T-helper 2 cell treated with Interferon-gamma antibody and Interleukin-4, amounts not matched to agents 5 μg/mL and 100 μg/mL, for 36 hours (primary cell): ENCODE measurements around the gene ZNF48.
A peak's percentile ranks its signal among the peaks of the same experiment; 100 is the strongest.

Experiments
- DNase-seq: peaks from one replicate; pipeline ENCODE4 v3.0.0; 2021; ENCODE audit warnings: low spot score
- H3K27ac Mint-ChIP-seq: one replicate; pipeline ENCODE4 v1.8.0; 2021; ENCODE audit warnings: mild to moderate bottlenecking, mixed read lengths
- H3K27me3 Mint-ChIP-seq: one replicate; pipeline ENCODE4 v1.8.0; 2021; ENCODE audit warnings: low read depth, mixed read lengths
- H3K36me3 Mint-ChIP-seq: one replicate; pipeline ENCODE4 v1.8.0; 2021; ENCODE audit warnings: low read depth, mixed read lengths
- H3K4me1 Mint-ChIP-seq: one replicate; pipeline ENCODE4 v1.8.0; 2021; ENCODE audit warnings: low read depth, mixed read lengths
- H3K4me3 Mint-ChIP-seq: one replicate; pipeline ENCODE4 v1.8.0; 2022; ENCODE audit warnings: mild to moderate bottlenecking, moderate library complexity, mixed read lengths
- H3K9me3 Mint-ChIP-seq: one replicate; pipeline ENCODE4 v1.8.0; 2021; ENCODE audit warnings: mixed read lengths

ZNF48 gene

DNA sequence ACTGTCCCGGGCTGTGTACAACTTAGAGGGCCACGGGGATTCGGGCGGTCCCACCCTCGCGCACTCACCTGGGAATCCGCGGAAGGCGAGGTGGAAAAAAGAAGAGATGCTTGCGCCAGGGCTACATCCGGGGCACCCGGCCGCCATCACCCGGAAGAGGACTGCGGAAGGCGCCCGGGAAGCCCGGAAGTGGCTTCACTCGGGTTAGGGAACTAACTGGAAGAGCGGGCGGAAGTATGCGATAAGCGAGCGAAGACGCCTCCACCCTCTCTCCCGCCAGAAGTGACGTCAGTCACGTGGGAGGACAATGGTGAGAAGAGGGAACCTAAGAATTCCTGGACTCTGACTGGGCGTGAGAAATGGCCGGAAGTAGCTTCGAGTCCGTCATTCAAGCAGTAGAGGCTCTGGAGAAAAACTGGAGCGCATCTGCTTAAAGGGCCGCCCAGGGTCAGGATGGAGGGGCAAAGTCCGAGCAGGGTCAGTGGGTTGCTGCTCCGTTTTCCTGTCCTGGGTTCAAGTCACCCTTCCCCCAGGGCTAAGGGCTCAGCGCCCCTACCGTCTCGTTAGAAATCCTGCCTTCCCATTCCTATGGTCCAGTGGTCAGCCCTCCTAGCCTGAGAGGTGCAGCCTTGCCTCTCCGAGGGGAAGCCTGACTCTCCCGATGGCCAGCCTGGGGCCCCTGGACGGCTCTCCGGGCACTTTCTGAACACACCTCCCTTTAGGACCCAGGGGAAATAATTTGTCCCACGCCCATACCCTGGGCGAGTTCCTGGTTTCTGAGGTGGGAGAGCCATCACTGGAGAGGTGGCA lies 39.9 kb upstream of the ZNF48 start, which contains the start of gene CD2BP2:
Gene CD2BP2 (minus strand): TSS at position 165 of the 810 bp plus-strand sequence. CDS start 627 bp downstream, outside the sequence.
- Mint-ChIP-seq H3K27me3 (no peaks in the 10 kb centered on the region), H3K27ac (peak within 1 kb of the TSS; percentile 95), H3K4me1 (peaks cover 34% of the 10 kb centered on the region), H3K36me3 (peaks cover 52% of the 10 kb centered on the region), H3K9me3 (no peaks in the 10 kb centered on the region), H3K4me3 (peak within 1 kb of the TSS; percentile 94)
- peak; percentile 92 for DNase-seq

DNA sequence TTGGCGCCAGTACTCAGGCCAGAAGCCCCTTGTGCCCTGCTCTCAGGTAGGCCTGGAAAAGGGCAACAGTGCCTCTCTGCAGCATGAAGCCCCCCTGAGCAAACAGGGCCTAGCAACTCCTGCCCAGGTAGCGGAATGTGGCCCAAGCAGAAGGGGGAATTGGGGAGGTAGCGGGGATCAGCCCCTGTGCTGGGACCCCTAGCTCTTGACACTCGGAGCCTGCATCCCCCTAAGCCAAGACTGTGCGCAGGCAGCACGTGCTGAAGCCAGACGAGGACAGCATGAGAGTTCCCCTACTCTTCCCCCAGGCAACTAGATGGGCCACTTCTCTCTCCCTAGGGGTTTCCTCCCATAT lies 39.3 kb upstream of the ZNF48 start:
- no peak for DNase-seq
- Mint-ChIP-seq H3K27ac (peak overlapping the region; percentile 95), H3K27me3 (no peaks in the 10 kb centered on the region), H3K4me3 (peak overlapping the region; percentile 94), H3K9me3 (no peaks in the 10 kb centered on the region), H3K4me1 (peaks cover 31% of the 10 kb centered on the region), H3K36me3 (peaks cover 54% of the 10 kb centered on the region)

DNA sequence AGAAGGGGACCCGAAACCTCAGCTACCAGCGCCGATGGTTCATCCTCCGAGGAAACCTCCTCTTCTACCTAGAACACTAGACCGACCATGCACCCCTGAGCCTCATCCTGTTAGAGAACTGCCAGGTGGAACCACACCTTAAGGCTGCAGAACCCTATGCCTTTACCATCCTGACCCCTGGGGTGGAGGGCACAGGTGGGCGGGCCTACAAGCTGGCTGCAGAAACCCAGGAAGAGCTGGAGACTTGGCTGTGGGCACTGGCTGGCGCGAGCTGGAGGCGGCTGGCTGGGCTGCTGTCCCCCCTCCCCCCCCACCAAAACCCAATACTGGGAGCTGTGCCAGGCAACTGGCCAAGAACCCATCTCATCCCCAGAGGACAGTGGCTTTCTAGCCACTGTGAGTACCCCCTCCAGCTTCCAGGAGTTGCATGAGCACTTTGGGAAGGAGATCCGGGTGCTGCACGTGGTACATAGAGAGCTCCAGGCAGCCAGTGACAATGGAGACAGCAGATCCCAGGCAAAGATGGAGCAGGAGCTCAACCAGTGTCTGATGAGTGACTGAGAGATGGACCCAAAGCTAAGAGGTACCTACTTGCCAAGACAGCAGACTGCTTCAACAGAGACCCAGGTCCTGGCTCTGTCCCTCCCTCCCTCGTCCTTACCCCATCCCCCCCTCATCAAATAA lies 38.7 kb upstream of the ZNF48 start:
- Mint-ChIP-seq H3K4me3 (peak overlapping the region; percentile 94), H3K4me1 (peaks cover 26% of the 10 kb centered on the region), H3K27ac (peak overlapping the region; percentile 95), H3K36me3 (peaks cover 53% of the 10 kb centered on the region), H3K9me3 (no peaks in the 10 kb centered on the region), H3K27me3 (no peaks in the 10 kb centered on the region)
- no peak for DNase-seq

DNA sequence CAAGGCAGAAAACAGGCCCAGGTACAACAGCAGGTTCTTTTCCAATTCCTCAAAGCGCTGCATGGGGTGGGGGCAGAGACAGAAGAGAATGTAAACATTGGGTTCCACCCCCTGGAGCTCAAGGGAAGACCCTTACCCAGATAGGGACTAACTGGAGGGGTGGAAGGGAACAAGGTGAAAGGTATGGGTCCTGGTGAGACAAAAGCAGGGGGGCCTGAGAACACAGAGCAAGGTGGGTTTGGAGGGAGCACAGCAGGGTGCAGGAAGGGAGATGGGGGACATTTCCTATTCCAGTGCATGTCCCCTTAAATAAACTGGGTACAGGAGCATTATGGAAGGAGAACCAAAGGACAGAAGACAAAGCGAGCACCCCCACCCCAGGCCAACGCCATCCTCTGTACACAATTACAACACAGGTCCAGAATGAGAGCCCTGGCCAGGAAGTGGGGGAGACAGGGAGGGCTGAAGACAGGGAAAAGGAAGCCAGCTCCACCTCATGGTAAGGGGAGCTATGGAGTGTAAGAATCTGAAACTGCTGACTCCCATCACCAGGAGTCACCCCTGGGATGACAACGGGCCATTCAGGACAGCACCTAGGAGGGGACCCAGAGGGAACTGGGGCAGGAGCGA lies 38.0 kb upstream of the ZNF48 start:
- Mint-ChIP-seq H3K4me1 (peaks cover 23% of the 10 kb centered on the region), H3K36me3 (peaks cover 49% of the 10 kb centered on the region), H3K27me3 (no peaks in the 10 kb centered on the region), H3K27ac (no peak overlapping the region), H3K4me3 (no peak overlapping the region), H3K9me3 (no peaks in the 10 kb centered on the region)
- DNase-seq, result no peak

DNA sequence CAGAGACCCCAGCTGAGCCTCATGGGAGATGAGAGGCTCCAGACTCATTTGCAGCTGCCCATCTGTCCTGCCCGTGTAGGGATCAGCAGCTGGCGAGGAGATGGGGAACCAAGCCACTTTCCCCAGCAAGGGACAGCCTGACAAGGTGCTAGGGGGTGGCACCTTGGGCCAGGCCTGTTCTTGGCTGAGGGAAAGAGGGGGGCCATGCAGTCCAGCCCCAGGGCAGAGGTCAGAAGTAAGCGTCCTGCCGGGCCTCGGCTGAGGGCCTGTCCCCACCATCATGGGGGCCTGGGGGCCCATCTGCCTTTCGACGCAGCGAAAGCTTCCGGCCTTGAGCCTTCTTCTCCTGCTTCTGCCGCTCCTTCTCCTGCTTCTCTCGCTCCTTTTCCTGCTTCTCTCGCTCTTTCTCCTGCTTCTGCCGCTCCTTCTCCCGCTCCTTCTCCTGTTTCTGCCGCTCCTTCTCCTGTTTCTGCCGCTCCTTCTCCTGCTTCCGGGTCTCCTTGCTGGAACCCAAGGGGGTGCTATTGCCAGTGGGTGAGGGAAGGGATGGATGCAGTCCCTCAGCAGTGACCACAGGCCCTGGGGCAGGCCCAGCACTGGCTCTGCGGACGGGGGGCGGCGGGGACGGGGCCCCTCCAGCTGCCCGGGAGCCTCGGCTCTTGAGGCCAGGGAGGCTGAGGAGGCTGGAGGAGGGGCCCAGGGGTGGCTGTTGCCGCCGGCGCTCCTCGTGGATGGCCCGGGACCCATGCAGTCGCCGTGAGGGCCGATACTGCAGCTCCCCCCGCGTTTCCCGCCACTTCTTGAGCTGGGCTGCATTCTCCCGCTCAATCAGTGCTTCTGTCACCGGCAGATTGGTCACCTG lies 37.3 kb upstream of the ZNF48 start:
- Mint-ChIP-seq H3K36me3 (peaks cover 48% of the 10 kb centered on the region), H3K27ac (no peak overlapping the region), H3K9me3 (no peaks in the 10 kb centered on the region), H3K4me3 (no peak overlapping the region), H3K27me3 (no peaks in the 10 kb centered on the region), H3K4me1 (peaks cover 22% of the 10 kb centered on the region)
- no peak for DNase-seq

DNA sequence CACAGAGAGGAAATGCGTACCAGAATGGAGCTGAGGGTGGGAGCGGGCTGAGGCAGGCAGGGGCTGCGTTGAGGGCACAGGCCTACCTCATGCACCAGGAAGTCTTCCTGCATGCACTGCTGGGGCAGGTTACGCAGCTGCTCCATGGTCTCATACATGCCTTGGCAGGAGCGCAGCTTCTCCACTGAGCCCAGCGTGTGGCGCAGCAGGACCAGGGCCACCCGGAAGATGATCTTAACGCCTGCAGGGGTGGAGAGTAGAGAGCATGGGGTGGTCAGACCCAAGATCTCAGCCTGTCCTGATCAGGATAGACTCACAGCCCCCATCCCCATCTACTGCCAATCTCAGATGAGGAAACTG lies 36.7 kb upstream of the ZNF48 start:
- peaks cover 24% of the 10 kb centered on the region for H3K4me1 Mint-ChIP-seq
- no peaks in the 10 kb centered on the region for H3K9me3 Mint-ChIP-seq
- peaks cover 49% of the 10 kb centered on the region for H3K36me3 Mint-ChIP-seq
- no peak for DNase-seq
- no peak overlapping the region for H3K27ac Mint-ChIP-seq
- no peaks in the 10 kb centered on the region for H3K27me3 Mint-ChIP-seq
- H3K4me3 Mint-ChIP-seq, result no peak overlapping the region

DNA sequence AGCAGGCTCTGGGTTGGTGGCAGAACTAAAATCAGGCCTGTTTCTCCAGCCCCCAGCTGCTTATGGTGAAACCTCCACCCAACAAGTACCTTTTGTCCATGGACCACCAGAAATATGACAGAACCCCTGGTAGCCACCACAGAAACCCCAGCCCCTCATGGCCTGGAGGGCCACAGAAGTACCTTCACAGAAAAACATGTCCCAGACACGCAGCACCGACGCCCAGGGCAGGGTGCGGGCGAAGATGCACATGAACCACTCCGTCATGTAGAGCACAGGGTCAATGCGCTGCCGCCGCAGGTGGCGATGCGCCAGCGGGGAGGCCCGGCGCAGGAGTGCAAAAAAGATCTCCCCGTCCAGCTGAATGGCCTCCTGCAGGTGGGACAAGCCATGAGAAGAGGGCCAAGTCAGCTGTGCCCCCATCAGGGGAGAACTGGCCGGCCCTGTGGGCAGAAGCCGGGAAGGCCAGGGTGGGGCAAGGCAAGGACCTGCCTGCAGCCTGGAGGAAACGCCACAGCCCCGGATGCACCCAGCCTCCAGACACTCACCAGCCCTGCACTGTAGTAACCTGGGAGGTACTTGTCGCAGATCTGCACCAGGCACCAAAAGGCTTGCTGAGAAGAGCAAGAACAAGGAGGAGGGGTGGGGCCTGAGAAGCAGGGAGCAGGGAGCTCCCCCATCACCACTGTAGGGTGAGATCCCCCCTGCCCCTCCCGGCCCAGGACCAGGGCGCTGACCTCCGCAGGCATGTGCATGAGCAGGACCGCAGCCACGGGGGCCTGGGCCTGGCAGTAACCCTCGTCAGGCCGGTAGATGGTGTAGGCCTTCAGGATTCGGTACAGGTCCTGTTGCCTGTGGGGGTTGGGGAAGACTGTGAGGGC lies 36.0 kb upstream of the ZNF48 start:
- no peaks in the 10 kb centered on the region for H3K27me3 Mint-ChIP-seq
- H3K36me3 Mint-ChIP-seq, result peaks cover 43% of the 10 kb centered on the region
- no peaks in the 10 kb centered on the region for H3K9me3 Mint-ChIP-seq
- H3K4me1 Mint-ChIP-seq, result peaks cover 22% of the 10 kb centered on the region
- no peak overlapping the region for H3K27ac Mint-ChIP-seq
- no peak overlapping the region for H3K4me3 Mint-ChIP-seq
- no peak for DNase-seq

DNA sequence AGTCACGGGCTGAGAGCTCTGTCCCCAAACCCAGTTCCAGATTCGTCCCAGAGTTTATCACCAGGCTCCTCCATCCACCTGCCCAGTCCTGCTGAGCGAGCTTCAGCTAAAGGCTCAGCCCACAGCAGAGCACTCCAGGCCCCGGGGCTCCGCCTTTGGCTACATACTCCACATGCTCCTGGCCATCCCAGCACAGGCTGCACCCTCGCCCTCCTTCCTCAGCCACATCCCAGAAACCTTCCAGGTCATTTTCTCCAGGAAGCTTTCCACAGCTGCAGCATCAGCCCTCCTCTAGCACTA lies 35.4 kb upstream of the ZNF48 start:
- Mint-ChIP-seq H3K27ac (peak overlapping the region; percentile 46), H3K9me3 (no peaks in the 10 kb centered on the region), H3K27me3 (no peaks in the 10 kb centered on the region), H3K4me3 (no peak overlapping the region), H3K4me1 (peaks cover 21% of the 10 kb centered on the region), H3K36me3 (peaks cover 45% of the 10 kb centered on the region)
- DNase-seq, result no peak

DNA sequence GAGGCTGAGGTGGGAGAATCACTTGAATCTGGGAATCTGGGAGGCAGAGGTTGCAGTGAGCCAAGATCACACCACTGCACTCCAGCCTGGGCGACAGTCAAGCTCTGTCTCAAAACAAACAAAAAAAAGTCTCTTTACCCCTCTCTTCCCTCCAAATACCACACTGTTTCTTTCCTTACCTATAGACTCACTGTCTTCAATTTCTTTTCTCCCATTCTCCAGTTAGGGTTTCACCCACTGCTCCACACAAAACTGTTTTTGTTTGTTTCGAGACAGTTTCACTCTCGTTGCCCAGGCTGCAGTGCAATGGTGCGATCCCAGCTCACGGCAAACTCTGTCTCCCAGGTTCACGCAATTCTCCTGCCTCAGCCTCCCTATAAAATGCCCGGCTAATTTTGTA lies 34.0 kb upstream of the ZNF48 start:
- H3K4me3 Mint-ChIP-seq, result no peak overlapping the region
- peaks cover 48% of the 10 kb centered on the region for H3K36me3 Mint-ChIP-seq
- H3K4me1 Mint-ChIP-seq, result peaks cover 16% of the 10 kb centered on the region
- no peak overlapping the region for H3K27ac Mint-ChIP-seq
- no peaks in the 10 kb centered on the region for H3K27me3 Mint-ChIP-seq
- no peaks in the 10 kb centered on the region for H3K9me3 Mint-ChIP-seq
- DNase-seq, result no peak

DNA sequence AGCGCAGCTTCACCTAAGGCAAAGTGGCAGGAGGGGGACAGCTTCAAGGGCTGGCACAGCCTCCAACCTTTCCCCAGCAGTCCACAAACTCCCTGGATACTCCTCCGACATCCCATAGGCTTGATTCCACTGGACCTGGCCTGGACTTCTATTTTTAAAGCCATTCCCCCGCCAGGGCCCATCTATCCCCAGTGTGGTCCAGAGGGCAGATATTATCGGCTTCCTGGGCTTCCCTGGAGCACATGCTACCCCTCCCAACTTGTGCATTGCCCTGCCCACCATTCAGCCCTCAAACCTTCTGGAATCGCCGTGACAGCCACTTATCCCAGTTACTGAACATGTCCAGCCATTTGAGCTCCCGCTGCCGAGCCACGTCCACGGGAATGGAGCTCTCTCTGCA lies 30.0 kb upstream of the ZNF48 start:
- no peak overlapping the region for H3K27ac Mint-ChIP-seq
- H3K4me3 Mint-ChIP-seq, result no peak overlapping the region
- DNase-seq, result no peak
- H3K27me3 Mint-ChIP-seq, result no peaks in the 10 kb centered on the region
- no peaks in the 10 kb centered on the region for H3K9me3 Mint-ChIP-seq
- peaks cover 49% of the 10 kb centered on the region for H3K36me3 Mint-ChIP-seq
- H3K4me1 Mint-ChIP-seq, result peaks cover 28% of the 10 kb centered on the region

DNA sequence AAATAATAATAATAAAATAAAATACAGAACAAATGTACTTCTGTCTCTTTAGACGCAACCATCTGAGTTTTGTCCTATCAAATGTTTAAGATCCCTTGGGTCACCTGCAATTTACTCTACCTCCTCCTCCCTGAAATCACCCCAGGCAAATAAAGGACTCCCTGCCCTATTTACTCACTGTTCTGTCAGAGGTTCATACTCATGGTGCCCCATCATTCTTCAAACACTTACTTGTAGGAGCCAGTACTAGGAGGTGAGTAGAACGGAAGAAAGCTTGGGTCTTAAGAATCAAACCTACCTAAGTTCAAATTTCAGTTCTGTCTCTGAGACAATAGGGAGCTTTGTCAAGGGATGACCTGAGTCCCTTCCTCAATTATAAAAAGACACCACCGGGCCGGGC lies 28.7 kb upstream of the ZNF48 start:
- Mint-ChIP-seq H3K4me1 (peaks cover 34% of the 10 kb centered on the region), H3K36me3 (peaks cover 39% of the 10 kb centered on the region), H3K27ac (no peak overlapping the region), H3K27me3 (no peaks in the 10 kb centered on the region), H3K9me3 (no peaks in the 10 kb centered on the region), H3K4me3 (peak overlapping the region; percentile 89)
- DNase-seq, result no peak

DNA sequence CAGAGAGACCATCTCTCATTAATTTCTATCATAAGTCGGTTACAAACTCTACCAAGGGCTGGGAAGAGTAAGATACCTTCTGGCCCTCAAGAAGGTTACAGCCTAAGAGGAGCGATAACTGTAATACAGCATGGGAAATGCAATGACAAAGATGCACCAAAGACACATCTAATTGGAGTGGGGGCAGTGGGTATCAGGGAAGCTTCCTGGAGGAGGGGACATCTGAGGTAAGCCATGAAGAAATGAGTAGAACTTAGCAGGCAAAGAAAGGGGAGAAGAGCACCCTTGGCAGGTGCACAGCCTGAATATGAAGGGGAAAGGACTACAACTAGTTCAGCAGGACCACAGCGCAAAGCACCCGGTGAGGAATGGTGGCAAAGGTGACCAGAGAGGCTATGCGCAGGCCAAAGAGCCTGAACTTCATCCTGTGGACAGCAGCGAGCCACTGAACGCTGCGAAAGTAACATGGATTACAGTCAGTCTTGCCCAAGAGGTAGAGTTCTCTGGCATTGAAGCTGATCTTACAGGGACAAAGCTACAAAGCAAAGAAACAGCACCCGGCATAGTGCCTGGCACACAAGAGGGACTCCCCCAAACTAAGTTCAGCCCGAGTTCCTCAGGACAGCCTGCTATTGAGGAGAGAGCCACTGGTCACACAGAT lies 27.7 kb upstream of the ZNF48 start:
- no peak for DNase-seq
- Mint-ChIP-seq H3K27ac (peak overlapping the region; percentile 28), H3K4me1 (peaks cover 39% of the 10 kb centered on the region), H3K4me3 (peak overlapping the region; percentile 89), H3K9me3 (no peaks in the 10 kb centered on the region), H3K36me3 (peaks cover 36% of the 10 kb centered on the region), H3K27me3 (no peaks in the 10 kb centered on the region)
